Measurements from ENCODE around the gene PTOV1.
"Not testable (repeated sequence)": the region's sequence is repeated elsewhere in the genome, so short reads cannot be mapped to it uniquely, and the experiment has no call there.

PTOV1 gene

GRCh38 chr19:49818649-49819370 is 32.1 kb upstream of the PTOV1 start:
- FAIRE-seq = no peak

- FAIRE-seq = not testable (repeated sequence)
These were observed 31.4 kb upstream of the PTOV1 start for GRCh38 chr19:49819452-49820115.

- FAIRE-seq = no peak
These were observed 30.8 kb upstream of the PTOV1 start for GRCh38 chr19:49820125-49820524.

DNA sequence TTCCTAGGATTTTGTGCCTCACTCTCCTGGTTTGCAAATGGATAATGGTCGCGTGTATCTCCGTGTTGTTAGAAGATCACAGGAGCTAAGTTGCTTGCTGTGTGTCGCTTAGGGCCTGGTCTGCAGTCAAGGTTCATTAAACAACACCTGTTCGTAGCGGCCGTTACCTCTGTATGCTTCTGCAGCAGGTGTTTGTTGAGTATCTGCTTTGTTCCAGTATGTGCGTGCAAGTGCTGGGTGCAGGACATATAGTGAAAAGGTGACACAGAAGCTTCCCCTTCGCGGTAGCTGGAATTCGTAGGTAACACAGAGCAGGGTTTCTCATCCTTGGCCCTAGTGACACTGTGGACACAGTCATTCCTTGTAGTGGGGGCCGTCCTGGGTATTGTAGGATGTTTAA is 27.5 kb upstream of the PTOV1 start:
- no peak for FAIRE-seq

DNA sequence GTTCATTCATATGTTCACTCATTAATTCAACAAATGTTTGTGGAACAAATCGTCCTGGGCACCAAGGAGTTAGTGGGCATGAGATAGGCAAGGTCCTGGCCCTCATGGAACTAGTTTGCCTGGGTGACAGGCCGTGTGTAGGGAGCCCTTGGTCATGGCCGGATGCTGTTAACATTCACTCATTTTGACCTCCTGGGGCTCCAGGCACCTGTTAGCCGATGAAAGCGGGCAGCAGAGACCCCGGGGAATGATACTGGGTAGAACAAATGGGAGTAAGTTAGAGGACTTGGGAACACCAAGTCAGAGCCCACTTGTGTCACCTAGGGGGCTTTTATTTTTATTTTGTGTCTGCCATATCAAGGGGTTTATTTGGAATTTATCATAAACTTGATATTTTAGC is 26.3 kb upstream of the PTOV1 start:
- FAIRE-seq = no peak

DNA sequence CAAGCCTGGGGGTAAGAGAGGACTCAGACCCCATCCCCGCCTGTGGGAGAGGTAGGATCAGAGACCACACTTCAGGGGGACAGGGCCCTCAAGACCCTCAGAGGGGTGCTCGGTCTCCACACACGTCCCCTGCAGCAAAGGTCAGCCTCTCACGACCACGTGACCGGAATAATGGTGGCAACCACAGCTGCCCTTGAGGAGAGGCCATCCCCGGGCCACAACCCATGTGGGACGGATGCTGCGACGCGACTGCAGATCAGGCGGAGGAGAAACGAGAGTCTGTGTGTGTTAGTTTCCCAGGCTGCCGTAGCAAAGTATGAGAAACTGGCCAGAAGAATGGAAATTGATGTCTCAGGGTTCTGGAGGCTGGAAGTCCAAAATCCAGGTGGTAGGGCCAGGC is 23.9 kb upstream of the PTOV1 start:
- no peak for FAIRE-seq

- FAIRE-seq = no peak
These were observed 21.8 kb upstream of the PTOV1 start for GRCh38 chr19:49829200-49829599.

GRCh38 chr19:49829721-49830120 is 21.2 kb upstream of the PTOV1 start:
- no peak for FAIRE-seq

DNA sequence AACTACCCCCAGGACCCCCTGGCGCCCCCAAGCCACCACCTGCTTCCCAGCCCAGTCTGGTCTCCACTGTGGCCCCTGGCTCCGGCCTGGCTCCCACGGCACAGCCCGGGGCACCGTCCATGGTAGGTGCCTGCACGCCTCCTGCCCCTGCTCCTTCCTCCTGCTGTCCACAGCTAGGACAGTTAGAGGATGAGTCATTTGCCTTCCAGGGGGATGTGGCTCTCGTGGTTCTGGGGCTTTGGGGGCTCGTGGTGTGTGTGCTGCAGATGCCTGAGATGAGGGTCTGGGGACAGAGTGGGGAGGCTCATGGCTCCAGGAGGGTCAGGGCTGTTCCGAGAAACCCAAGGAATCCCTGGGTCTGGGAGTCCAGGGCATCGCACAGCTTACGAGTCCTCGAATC is 20.2 kb upstream of the PTOV1 start:
- FAIRE-seq = no peak

DNA sequence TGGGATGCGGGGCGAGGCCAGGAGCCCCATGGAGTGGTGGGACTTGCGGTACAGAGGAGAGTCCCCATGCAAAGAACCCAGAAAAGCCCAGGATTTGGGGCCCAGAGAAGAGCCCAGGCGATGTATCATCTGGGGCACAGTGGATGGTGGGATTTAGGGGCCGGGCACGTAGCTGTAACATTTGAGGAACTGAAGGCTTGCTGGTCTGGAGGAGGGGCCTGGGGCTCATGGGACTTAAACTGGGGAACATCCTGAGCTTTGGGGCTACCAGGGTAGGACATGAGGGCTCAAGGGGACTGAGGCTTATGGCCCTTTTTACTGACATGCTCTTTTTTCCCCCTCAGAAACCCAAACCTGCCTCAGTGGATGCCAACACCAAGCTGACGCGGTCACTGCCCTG is 19.4 kb upstream of the PTOV1 start:
- no peak for FAIRE-seq

GRCh38 chr19:49832556-49832955 is 18.4 kb upstream of the PTOV1 start:
- no peak for FAIRE-seq

- no peak for FAIRE-seq
These were observed 17.4 kb upstream of the PTOV1 start for GRCh38 chr19:49833599-49833998.

GRCh38 chr19:49835562-49835961 is 15.4 kb upstream of the PTOV1 start:
- no peak for FAIRE-seq

DNA sequence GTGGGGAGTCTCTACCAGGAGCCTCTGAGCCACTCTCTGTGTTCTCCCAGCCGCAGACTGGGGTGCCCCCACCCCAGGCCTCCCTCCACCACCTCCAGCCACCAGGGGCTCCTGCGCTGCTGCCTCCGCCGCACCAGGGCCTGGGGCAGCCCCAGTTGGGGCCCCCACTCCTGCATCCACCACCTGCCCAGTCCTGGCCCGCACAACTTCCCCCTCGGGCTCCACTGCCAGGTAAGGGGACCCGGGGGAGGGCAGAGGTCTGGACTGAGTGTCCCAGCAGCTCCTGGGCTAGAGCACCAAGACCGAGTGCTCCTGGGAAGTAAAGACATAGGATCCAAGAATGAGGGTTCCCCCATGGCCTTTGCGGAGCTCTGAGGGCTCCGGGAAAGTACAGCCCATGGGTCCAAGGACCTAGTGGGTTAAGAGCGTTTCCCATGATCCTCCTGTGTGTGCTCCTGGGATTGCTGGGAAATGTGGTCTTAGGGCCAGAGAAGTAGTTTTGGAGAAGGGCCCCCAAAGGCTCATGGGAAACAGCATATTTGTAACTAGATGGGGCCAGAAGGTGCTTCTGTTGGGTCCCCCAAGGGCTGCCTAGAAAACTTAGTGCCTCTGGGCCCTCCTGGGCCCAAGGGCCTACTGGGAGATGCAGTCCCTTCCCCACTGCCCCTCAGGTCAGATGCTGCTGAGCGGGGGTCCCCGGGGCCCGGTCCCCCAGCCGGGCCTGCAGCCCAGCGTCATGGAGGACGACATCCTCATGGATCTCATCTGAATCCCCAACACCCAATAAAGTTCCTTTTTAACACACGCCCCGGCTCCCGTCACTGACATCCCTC is 14.6 kb upstream of the PTOV1 start:
- FAIRE-seq = no peak

- no peak for FAIRE-seq
These were observed 14.0 kb upstream of the PTOV1 start for GRCh38 chr19:49837009-49837310.

- no peak for FAIRE-seq
These were observed 13.5 kb upstream of the PTOV1 start for GRCh38 chr19:49837425-49837824.

DNA sequence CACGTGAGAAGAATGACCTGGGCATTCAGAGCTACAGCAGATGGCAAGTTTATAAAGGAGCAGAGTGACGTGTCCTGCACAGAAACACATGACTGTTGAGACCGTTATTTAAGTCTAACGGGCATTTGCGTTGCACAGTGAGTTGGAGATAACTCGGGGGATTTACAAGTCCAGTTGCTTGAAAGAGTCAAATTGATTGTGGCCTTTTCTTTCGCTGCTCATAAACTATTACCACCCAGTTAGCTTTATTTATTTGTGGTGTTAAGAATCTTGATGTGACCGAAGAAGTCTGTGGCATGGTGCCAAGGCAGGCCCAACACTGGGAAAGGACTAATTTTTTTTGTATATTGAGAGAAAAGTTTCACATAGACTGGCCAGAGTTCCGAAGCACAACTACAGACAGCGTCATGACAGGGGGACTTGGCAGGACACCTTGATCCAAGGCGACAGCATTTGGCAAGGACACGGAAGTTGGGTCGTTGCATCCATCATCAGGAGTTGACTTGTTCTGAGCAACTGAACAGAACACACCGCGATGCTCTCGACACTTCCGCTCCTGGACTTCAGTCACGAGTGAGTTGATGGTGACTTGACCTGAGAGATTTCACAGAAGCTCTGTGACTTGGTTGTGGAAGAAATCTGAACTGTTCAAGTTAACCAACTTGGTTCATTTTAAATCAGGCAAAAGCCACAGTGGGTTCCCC is 11.9 kb upstream of the PTOV1 start:
- FAIRE-seq = no peak

DNA sequence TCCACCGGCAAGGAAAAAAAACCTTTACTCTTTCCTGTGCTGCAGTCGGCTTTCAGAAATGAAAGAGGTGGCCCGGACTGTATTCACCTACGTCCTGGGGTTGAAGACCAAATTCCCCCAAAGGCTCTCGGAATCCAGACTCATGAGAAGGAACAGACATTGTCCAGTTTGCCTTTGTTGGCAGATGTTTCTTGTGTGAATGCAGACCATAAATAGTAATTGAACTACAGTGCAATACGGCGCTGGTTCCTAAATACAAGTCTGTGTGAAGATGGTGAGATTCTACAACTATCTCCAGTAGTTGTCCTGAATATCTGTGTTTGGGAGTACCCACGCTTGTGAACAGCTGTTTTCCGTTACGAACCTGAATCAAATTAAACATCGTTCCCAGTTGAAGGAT is 11.2 kb upstream of the PTOV1 start:
- no peak for FAIRE-seq

DNA sequence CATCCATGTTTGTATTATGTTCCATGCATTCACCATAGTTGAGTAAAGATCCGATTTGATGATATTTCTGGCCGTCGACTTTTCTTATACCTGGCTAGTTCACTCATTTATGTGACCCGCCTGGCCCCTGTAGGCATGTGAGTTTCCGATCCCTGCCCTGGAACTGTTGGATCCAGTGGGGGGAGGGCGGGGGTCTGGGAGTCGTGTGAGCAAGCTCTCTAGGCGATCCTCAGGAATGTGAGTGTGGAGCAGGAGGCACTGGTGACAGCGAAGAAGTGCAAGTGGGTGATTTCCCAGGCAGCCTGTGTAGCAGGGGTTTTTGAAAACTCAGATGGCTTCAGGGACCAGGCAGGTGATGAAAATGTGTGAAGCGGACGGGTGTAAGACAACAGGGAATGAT is 10.6 kb upstream of the PTOV1 start:
- no peak for FAIRE-seq

DNA sequence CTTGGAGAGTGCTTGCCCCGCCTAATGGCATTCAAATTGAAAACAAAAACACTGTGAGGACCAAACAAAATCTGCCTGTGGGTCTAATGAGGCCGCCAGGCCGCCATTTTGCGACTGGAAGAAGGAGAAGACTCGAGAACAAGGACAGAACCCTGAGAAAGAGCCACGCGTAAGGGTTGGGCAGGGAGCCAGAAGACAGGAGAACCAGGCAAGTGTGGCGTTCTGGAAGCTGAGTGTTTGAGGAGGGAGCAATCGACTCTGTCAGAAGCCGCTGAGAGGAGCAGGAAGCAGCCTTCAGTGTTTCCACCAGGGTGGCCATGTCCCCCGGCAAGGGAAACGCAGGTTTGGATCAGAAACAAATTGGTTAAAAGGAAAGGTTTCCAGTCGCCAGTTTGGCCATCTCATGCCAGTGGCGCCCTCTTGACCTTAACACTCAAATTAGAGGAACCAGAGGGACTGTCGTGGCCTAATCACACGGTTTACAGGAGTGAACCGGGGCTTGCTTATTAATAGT is 10.2 kb upstream of the PTOV1 start:
- FAIRE-seq = no peak

DNA sequence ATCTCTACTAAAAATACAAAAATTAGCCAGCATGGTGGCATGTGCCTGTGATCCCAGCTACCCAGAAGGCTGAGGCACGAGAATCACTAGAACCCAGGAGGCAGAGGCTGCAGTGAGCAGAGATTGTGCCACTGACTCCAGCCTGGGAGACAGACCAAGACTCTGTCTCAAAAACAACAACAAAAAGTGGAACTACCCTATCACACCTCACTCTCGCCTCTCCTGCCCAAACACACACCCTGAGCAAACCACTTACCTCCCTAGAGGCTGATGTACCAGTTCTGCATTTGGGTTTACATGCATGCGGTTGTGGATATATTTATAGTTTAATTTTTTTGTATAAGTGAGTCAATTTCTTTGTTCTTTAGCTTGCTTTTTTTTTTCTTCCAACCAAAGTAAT is 7.7 kb upstream of the PTOV1 start:
- FAIRE-seq = no peak

DNA sequence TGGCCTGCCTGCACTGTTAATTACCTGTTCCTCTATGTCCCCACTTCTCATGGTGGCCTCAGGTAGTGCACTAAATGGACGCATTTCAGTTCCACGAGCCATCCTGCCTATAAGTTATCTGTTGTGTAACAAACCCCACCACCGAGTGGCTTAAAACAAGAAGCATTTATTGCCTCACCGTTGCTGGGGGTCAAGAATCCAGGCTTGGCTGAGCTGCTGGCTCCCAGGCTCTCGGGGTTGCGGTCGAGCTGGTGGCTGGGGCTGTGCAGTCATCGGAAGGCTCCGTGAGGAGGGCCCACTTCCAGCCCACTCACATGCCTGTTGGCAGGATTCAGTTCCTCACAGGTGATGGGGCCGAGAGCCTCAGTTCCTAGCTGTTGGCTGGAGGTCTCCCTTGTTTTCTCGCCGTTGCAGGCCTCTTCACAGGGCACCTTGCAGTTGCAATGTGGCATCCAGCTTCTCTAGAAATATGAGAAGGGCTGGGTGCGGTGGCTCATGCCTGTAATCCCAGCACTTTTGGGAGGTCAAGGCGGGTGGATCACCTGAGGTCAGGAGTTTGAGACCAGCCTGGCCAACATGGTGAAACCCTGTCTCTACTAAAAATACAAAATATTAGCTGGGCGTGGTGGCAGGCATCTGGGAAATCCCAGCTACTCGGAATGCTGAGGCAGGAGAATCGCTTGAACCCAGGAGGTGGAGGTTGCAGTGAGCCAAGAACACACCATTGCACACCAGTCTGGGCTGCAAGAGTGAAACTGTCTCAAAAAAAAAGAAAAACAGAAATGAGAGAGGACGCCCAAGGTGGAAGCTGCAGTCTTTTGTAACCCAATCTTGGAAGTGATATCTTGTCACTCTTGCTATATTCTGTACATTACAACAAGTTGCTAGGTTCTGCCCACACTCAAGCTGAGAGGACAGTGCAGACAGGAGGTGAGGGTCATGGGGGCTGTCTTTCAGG is 6.5 kb upstream of the PTOV1 start:
- FAIRE-seq = no peak

Data from A204.1 (cell line).